Activated naive CD4-positive, alpha-beta T cell (primary cell): ENCODE measurements around the gene NUP62.
A peak's percentile ranks its signal among the peaks of the same experiment; 100 is the strongest.
"Not testable (repeated sequence)": the region's sequence is repeated elsewhere in the genome, so short reads cannot be mapped to it uniquely, and the experiment has no call there.

Source experiments
- DNase-seq, 4 experiments: peaks; one replicate each; lab custom pipeline; 2025; lab: John Stamatoyannopoulos, UW

The NUP62 gene, protein sequence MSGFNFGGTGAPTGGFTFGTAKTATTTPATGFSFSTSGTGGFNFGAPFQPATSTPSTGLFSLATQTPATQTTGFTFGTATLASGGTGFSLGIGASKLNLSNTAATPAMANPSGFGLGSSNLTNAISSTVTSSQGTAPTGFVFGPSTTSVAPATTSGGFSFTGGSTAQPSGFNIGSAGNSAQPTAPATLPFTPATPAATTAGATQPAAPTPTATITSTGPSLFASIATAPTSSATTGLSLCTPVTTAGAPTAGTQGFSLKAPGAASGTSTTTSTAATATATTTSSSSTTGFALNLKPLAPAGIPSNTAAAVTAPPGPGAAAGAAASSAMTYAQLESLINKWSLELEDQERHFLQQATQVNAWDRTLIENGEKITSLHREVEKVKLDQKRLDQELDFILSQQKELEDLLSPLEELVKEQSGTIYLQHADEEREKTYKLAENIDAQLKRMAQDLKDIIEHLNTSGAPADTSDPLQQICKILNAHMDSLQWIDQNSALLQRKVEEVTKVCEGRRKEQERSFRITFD

DNA sequence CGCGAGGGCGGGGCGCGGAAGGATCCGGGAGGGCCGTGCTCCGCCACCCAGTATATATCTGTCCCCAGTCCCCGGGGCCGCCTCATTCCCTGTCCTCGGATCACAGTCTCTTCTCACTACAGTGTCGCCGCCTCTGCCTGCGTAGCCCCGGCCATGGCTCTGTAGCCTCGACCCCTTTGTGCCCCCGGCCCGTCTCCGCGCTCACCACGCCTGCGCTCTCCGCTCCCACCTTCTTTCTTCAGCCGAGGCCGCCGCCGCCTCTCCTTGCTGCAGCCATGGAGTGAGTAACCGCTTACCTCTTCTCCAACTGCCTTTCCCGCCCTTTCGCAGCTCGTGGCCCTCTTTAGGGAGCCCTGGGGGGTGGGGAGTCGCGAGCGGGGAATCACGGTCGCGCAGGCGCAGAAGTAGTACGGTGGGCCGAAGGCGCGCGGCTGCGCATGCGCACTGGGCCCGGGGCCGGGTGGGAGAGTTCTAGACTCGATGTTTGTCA is at the start of gene NUP62, which contains the start of gene ATF5:
NUP62 (minus strand) TSS at position 384 of the 490 bp plus-strand sequence. CDS start 19,697 bp downstream, outside the sequence.
ATF5 (plus strand) TSS at position 85 of the 490 bp plus-strand sequence. CDS start 1,646 bp downstream, outside the sequence.
- peak; percentile 91 to 96 (median 92) for DNase-seq

DNA sequence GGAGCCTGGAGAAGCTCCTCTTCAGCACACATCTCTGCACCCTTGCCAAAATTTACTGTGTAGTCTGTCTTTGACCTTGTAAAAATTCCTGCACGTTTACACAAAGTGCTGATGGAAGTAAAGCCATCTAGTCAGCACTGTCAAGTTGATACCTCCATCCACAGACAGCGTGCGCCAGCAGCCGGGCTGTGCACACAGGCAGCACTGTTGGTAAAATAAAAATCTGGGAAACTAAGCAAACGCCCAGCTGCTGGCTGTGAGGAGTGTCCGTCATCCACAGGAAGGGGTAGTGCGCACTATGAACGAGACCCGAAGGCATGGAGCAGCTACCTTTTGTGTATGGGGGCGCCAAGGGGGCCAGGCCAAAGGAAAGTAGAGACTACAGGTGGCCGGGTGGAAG is 49.0 kb upstream of the NUP62 start:
- no peak for DNase-seq

DNA sequence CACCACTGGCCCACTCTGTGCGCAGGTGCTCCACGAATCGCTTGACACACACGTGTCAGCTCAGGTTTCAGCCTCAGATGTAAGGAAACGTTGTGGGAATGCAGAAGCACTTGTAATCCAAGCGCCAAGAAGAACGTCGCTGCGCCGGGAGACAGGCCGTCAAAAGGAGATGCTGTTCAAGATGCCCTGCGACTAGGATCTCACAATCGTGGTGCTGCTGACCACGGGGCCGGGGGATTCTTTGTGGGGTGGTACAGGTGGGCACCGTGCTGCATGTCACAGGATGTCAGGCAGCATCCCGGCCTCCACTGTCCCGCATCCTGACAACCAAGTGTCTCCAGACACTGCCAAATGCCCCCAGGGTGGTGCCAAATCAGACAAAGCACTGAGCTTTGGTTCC is 48.6 kb upstream of the NUP62 start:
- no peak for DNase-seq

DNA sequence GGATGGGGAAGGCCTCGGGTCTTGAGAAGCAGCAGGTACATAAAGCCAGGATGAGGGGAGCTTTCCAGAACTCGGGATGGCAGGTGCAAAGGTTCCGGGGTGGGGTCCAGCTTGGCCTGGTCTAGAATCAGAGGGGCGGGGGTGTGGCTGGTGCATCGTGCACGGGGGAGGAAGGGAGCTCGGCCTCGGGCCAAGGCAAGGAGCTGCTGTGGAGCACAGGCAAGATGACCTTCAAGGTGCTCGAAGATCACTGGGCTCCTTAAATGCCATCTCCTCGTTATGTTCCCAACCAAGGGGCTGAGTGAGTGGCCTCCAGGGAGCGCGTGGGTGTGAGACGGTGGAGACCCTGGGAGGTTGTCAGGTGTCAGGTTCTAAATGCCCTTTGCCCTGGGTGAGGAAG is 47.8 kb upstream of the NUP62 start:
- DNase-seq, result no peak

DNA sequence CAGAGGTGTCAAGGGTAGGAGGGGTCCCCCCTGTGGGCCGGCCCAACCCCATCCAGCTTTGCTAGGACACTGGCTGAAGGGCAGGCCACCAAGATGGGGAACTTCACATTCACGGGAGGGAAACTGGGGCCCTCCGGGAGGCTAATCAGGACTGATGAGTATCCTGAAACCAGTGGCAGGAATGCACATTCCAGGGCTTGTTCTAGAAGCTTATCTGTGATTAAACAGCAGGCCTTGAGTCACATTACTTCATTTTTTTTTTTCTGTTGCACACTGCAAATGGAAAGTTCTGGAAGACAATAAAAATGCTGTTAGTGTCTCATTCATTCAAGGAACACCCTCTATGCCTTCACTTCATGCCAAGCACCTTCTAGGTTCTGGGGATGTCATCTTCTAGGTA is 47.2 kb upstream of the NUP62 start:
- no peak for DNase-seq

DNA sequence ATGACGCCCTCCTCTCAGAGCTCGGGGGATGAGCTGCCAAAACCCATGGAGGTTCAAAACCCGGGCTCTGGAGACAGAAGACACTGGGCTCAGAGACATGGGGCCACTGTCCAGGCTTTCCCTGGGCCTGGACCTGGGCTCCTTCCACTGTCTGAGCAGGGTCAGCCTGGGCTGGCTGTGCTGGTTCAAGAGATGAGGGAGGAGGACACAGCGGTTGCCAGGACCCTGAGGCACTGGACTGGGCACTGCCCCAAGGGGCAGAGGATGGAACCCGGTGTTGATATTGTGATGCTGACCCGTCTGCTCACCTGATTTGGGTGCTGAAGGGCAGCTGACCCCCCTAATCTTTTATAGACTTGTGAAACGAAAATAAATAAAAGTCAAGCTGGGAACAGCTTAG is 45.7 kb upstream of the NUP62 start:
- no peak for DNase-seq

DNA sequence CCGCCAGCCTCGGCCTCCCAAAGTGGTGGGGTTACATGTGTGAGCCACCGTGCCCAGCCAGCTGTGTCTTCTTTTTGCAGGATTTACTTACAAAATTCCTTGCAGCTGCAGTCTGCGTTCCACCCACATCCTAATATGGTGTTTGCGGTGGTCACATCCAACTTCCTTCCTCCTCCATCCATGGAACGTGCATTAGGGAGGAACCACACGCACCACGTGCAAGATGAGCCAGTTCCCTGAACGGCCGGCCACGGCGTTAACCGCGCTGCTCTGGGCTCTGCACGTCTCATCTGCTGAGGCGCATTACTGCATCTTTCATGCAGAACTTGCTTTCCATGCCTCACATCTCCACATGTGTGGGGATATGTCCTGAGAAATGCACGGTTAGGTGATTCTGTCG is 44.7 kb upstream of the NUP62 start:
- DNase-seq, result no peak

DNA sequence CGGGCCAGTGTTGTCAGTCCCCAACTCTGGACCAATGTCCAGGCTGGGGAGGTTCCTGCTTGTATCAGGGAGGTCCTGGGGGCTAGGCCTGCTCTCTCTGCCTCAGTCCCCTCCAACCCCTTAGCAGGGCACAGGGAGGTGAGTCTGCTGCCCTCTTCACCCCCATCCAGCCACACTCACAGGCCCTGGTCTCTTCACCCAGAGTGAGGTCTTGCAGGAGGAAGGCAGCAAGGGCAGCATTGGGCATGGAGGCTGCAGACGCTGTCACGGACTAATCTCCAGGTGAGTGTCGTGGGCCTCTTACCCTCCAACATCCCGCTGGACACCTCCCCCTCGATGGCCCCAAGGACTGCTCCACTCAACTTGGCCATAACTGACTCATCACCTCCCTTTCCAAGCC is 43.5 kb upstream of the NUP62 start:
- no peak for DNase-seq

DNA sequence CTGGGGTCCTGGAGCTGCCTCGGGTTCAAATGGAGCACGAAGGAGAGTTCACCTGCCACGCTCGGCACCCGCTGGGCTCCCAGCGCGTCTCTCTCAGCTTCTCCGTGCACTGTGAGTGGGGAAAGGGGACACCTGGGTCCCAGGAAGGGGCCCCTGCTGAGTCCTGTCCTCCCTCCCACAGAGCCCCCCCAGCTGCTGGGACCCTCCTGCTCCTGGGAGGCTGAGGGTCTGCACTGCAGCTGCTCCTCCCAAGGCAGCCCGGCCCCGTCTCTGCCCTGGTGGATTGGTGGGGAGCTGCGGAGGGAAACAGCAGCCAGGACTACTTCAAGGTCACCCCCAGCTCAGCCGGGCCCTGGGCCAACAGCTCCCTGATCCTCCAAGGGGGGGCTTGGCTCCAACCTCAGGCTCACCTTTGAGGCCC is 42.7 kb upstream of the NUP62 start:
- DNase-seq, result no peak

DNA sequence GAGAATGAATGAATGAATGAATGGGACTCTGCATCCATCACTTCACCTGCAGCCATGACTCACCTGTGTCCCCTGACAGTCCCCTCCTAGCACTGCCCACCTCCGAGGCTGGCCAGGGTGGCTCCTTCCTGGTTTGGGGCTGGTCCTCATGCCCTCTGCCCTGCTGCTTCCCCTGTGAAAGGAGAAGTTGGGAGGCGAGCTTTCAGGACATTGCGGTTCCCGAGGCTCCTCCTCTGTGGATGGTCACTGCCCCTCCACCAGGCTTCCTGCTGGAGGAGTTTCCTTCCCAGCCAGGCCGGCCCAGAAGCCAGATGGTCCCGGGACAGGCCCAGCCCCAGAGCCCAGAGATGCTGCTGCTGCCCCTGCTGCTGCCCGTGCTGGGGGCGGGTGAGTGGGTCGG is 40.1 kb upstream of the NUP62 start:
- DNase-seq, result not testable (repeated sequence)

DNA sequence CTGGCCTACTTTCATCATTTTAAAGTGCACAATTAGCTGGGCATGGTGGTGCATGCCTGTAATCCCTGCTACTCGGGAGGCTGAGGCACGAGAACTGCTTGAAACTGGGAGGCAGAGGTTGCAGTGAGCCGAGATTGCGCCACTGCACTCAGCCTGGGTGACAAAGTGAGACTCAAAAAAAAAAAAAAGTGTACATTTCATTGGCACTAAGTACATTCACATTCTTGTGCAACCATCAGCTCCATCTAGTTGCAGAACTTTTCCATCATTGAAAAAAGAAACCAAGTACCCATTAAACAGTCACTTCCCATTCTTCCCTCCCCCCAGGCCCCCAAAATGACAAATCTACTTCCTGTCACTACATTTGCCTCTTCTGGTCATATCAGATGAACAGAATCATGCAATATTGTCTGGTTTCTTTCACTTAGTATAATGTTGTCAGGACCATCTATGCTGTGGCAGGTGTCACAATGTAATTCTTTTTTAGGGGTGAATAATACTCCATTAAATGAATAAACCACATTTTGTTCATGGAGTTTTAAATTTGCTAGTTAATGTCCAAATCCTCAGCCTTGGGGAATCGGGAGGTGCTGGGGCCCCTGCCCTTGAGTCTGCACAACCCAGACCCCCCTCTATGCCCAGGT is 39.1 kb upstream of the NUP62 start:
- no peak for DNase-seq

DNA sequence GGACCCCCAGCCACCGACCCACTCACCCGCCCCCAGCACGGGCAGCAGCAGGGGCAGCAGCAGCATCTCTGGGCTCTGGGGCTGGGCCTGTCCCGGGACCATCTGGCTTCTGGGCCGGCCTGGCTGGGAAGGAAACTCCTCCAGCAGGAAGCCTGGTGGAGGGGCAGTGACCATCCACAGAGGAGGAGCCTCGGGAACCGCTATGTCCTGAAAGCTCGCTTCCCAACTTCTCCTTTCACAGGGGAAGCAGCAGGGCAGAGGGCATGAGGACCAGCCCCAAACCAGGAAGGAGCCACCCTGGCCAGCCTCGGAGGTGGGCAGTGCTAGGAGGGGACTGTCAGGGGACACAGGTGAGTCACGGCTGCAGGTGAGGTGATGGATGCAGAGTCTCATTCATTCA is 31.7 kb upstream of the NUP62 start, which contains the start of gene SIGLEC11:
SIGLEC11 (minus strand) TSS at position 193 of the 400 bp plus-strand sequence; CDS start at position 102, 91 bp downstream.
- not testable (repeated sequence) for DNase-seq

DNA sequence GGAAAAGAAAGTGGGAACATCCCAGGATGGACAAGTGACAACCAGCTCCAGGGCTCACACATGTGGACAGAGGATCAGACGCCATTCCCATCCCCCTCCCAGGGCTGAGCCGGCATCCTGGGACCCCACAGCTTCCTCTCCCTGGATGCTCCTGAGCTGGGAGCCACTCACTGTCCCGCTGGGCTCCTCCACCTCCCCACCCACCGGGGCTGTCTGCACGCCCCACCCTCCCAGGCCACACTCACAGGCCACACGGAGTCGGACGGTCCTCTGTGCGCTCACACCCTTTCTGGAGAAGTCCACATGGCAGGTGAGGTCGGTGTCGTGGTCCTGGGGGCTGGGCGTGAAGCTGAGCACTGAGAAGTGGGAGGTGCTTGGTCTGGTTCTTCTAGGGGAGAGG is 30.6 kb upstream of the NUP62 start:
- DNase-seq, result not testable (repeated sequence)

DNA sequence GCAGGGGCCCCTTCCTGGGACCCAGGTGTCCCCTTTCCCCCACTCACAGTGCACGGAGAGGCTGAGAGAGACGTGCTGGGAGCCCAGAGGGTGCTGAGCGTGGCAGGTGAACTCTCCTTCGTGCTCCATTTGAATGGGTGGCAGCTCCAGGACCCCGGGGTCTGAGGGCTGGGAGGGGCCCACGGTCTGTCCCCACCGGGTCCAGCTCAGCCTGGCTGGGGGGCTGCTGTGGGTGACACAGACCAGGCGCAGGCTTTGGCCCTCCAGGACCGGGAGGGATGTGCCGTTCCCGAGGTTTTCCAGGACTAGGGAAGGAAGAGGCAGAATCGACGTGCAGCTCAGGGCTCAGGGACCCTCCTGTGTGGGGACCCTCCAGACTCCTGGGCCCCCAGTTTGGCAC is 29.3 kb upstream of the NUP62 start:
- not testable (repeated sequence) for DNase-seq

DNA sequence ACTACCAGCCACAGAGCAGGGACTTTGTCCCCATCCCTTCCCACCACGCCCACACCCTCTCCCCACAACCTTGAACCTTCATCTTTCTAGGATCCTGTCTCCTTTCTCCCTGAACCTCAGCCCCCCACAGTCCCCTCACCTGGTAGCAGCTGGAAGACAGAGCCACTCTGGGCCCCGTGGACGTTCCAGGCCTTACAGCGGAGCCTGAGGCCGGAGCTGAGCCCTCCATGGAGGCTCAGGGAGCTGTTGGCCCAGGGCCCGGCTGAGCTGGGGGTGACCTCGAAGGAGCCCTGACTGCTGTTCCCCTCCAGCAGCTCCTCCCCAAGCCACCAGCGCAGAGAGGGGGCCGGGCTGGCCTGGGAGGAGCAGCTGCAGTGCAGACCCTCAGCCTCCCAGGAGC is 28.8 kb upstream of the NUP62 start:
- not testable (repeated sequence) for DNase-seq

DNA sequence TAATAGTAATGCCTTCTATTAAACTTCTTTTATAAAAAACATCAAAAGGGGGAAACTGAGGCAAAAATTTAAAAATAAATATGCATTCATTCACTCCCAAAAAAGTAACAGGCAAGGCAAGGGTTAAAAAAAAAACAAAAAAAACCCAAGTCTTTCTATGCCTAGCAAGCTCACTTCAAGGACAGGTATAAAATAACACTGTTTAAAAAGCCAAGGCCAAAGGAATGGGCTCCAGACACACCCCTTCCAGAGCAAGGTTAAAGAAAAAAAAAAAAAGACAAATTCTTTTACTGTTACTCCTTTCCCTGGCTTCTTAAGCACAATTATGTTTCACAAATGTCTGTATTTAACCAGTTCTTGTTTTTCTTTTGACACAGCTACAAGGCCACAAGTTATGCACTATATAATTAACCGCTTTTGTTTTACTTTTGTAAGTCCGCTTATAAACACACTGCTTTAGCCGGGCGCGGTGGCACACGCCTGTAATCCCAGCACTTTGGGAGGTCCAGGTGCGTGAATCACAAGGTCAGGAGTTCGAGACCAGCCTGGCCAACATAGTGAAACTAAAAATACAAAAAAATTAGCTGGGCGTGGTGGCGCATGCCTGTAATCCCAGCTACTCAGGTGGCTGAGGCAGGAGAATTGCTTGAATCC is 28.1 kb upstream of the NUP62 start:
- DNase-seq, result no peak

DNA sequence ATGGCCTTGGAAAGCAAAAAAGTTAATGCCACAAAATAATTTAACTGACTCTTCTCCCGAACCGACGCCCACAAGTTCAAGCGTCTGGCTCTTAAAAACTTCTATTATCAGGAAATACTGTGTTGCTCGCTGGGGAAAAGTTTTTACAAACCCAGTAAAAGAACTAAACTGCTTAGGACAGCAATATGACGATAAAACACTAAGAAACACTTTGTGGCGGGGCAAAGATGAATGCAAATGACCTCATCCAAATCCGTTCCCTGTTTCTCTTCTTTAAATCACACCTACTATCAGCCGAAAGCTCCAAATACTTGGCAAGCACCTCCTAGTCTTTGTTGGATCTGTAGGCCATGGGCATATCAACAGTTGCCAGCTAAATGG is 26.8 kb upstream of the NUP62 start:
- DNase-seq, result no peak

DNA sequence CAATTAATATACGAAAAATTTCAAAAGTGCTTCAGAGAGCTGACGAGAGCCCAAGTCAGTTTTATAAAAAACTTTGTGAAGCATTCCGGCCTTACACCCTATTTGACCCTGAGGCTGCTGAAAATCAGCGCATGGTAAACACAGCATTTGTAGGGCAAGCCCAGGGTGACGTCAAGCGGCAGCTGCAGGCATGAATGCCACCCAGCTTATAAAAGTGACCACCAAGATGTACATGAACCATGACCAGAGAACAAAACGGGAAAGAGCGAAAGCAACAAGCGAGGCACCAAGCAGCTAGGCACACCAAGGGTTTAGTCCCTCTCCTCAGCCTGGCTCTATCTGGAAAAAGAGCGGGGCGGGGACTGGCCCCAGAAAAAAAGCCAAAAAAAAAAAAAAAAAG is 25.6 kb upstream of the NUP62 start:
- no peak for DNase-seq

DNA sequence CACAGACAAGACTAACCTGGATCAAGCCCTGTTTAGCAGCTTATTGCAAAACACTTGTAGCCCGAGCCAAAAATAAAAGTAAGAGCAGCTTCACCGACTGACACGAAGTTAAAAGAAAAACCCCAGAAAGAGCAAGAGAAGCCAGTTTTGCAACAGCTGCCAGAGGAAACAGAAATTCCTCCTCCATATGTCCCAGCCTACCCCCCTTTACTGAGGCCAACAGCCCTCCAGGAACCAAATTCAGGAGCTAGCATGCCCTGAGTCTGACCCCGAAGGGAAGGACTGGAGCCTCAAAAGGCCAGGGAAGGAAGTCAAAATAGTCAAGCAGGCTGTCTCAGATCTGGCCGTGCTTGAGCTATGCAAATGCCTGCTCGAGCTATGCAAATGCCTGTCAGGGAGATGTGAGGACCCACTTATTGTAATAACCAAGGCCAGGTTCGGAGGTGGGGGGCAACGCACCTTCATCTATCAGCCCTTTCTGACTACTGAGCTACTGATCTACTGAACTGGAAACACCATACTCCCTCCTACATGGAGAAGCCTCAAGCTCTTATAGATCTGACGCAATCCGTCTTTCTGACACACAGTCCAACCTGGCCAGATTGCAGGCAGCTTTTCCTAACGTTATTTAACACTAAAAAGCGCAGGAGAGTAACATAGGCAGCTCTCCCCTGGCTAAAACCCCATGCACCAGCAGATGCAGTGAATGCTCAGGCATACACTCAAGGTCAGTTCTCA is 25.0 kb upstream of the NUP62 start:
- no peak for DNase-seq

DNA sequence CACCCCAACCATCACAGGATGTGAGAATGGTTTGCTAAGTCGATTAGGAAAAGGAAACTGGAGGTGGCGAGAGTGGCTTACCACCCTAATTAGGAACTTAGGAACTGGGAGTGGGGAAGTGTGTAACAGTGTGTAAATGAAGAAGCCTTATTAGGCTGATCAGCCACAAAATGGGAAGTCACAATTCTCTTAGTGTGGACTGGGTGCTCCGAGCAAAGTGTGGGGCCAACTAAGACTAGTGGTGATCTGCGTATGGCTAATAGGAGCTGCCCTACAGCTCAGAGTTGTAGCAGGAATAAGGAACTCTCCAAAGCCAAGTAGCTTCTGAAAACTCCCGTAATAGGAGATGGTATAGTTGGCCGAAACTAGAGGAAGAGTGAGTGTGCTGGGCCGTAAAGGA is 24.1 kb upstream of the NUP62 start:
- DNase-seq, result no peak

DNA sequence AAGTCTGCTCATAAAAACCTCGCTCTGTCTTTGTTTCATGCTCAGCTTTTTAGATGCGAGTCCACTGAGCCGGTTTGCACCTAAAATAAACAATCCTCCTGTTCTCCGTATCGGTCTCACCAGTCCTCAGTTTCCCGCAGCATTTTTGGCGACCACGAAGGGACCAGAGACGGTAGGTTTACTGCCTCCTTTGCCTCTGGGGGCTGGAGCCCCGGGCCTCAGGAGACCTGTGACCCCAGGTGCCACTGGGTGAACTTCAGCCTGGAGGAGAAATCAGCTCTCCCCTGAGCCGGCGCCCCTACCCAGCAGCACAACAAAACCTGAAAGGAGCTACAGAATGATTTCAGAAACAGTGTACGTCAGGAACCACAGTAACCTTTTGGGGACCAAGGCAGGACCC is 23.6 kb upstream of the NUP62 start:
- DNase-seq, result no peak

DNA sequence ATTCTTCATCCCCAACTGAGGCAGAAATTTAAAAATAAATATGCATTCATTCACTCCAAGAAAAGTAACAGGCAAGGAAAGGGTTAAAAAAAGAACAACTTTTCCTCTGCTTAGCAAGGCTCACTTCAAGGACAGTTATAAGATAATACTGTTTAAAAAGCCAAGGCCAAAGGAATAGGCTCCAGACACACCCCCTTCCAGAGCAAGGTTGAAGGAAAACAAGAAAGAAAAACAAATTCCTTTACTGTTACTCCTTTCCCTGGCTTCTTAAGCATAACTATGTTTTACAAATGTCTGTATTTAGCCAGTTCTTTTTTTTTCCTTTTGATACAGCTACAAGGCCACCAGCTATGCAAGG is 23.2 kb upstream of the NUP62 start:
- DNase-seq, result no peak
